ENCODE measurements around the gene GSG1L. TPM values are rescaled to one million over a fixed set of nuclear protein-coding genes. Genes with fewer than 3 reads are reported as not detected.

Gene GSG1L
- total RNA-seq, 1 donor from 2014 or later = 1.4 TPM

DNA sequence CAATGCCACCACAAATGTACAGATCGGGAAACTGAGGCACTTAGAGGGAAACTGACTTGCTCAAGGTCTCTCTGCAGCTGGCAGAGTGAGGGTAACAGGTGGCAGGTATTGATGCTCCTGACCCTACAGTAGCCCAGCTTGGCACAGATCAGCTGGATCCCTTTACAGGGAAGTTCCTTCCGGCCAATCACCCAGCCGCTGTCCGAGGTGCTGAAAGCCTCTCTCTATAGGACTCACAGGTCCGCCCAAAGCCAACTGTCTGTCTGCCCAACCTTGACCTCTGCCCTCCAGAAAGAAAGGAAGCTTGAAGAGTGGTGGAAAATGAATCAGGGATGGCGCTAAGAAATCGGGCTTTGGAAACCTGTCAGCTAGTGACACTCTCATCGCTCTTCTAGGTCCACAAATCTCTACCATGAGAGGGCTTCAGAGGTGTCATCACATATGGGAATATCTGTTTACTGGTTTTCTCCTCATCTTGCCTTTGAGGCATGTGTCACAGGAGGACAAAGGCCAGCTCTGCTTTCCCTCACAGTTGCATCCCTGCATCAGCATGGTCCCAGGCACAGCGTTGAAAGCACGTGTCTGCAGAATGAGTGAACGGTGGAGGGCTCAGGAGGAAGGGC, 267.4 kb downstream of the GSG1L start:
- Mint-ChIP-seq H3K27ac (no peak overlapping the region), H3K4me3 (no peak overlapping the region), H3K36me3 (no peaks in the 10 kb centered on the region), H3K4me1 (ENCODE audit: unreplicated experiment) (no peaks in the 10 kb centered on the region), H3K9me3 (no peaks in the 10 kb centered on the region), H3K27me3 (peaks cover 18% of the 10 kb centered on the region)
- no peak for DNase-seq (ENCODE audit: extremely low spot score, unreplicated experiment)
- TF ChIP-seq, protein P1, sequence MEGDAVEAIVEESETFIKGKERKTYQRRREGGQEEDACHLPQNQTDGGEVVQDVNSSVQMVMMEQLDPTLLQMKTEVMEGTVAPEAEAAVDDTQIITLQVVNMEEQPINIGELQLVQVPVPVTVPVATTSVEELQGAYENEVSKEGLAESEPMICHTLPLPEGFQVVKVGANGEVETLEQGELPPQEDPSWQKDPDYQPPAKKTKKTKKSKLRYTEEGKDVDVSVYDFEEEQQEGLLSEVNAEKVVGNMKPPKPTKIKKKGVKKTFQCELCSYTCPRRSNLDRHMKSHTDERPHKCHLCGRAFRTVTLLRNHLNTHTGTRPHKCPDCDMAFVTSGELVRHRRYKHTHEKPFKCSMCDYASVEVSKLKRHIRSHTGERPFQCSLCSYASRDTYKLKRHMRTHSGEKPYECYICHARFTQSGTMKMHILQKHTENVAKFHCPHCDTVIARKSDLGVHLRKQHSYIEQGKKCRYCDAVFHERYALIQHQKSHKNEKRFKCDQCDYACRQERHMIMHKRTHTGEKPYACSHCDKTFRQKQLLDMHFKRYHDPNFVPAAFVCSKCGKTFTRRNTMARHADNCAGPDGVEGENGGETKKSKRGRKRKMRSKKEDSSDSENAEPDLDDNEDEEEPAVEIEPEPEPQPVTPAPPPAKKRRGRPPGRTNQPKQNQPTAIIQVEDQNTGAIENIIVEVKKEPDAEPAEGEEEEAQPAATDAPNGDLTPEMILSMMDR (conservative IDR thresholded peaks at IDR 0.05) = no peak

- Mint-ChIP-seq H3K27me3 (peaks cover 14% of the 10 kb centered on the region), H3K4me3 (no peak overlapping the region), H3K9me3 (no peaks in the 10 kb centered on the region), H3K36me3 (no peaks in the 10 kb centered on the region), H3K4me1 (ENCODE audit: unreplicated experiment) (no peaks in the 10 kb centered on the region), H3K27ac (no peak overlapping the region)
- TF ChIP-seq, protein P1 (conservative IDR thresholded peaks at IDR 0.05) = no peak
- DNase-seq (ENCODE audit: extremely low spot score, unreplicated experiment) = no peak
Measured at GRCh38 chr16:27793249-27793622, 270.3 kb downstream of the GSG1L start.

DNA sequence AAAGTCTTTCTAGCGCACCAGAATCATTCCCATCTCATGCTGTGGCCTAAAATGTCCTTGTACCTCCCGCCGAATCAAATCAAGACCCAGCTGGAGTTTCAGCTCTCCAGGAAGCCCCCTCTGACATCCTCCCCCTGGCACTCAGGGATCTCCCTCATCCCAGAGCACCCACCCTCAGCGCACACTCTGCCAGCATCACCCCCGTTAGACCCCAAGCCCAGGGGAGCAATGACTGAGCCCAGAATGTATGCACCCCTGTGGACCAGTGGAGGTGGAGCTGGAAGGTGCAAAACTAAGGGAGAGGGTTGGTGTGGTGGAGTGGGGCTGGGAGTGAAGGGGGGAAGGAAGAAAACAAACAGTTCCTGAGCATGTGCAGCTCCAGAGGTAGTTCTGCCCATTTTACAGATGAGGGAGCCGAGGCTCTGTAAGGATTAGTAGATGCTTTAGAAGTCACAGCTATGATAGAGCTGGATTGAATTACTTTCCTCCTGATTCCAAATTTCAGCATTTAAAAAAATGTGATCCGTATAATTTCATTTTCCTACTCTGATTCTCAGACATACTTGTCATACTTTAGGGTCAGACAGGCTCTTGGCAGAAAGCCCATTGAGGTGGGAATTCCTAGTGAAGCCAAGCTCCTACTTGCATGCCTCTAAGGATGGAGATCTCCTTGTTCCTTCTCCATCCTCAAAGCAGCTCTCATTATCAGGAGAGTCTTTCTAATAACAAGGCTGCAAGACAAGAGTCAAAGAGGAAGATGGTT, 270.8 kb downstream of the GSG1L start:
- Mint-ChIP-seq H3K4me1 (ENCODE audit: unreplicated experiment) (no peaks in the 10 kb centered on the region), H3K27ac (no peak overlapping the region), H3K27me3 (peaks cover 14% of the 10 kb centered on the region), H3K9me3 (no peaks in the 10 kb centered on the region), H3K36me3 (no peaks in the 10 kb centered on the region), H3K4me3 (no peak overlapping the region)
- TF ChIP-seq, protein P1 (conservative IDR thresholded peaks at IDR 0.05) = no peak
- DNase-seq (ENCODE audit: extremely low spot score, unreplicated experiment) = no peak

DNA sequence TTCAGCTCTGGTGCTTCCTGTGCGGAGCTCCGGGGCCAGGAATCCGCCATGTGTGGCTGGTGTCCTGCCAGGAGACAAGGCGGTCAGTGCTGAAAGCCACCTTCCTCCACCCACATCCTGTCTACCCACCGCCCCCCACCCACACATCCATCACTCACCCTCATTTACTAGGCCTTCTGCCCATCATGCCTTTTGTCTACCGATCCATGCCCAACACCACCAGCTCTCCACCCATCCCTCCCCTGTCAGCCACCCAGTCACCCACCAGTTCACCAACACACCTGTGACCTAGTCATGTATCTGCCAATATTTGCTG, 272.2 kb downstream of the GSG1L start:
- no peak for DNase-seq (ENCODE audit: extremely low spot score, unreplicated experiment)
- H3K27ac Mint-ChIP-seq = no peak overlapping the region
- peaks cover 14% of the 10 kb centered on the region for H3K27me3 Mint-ChIP-seq
- no peak overlapping the region for H3K4me3 Mint-ChIP-seq
- H3K36me3 Mint-ChIP-seq = no peaks in the 10 kb centered on the region
- H3K9me3 Mint-ChIP-seq = no peaks in the 10 kb centered on the region
- H3K4me1 Mint-ChIP-seq (ENCODE audit: unreplicated experiment) = no peaks in the 10 kb centered on the region
- TF ChIP-seq, protein P1 (conservative IDR thresholded peaks at IDR 0.05) = no peak

GRCh38 chr16:27790546-27791403, 272.7 kb downstream of the GSG1L start:
- no peaks in the 10 kb centered on the region for H3K36me3 Mint-ChIP-seq
- H3K9me3 Mint-ChIP-seq = no peaks in the 10 kb centered on the region
- peaks cover 11% of the 10 kb centered on the region for H3K27me3 Mint-ChIP-seq
- TF ChIP-seq, protein P1 (conservative IDR thresholded peaks at IDR 0.05) = no peak
- no peak for DNase-seq (ENCODE audit: extremely low spot score, unreplicated experiment)
- no peak overlapping the region for H3K4me3 Mint-ChIP-seq
- no peak overlapping the region for H3K27ac Mint-ChIP-seq
- no peaks in the 10 kb centered on the region for H3K4me1 Mint-ChIP-seq (ENCODE audit: unreplicated experiment)
